Dermis blood vessel endothelial cell (primary cell): ENCODE results near the gene SRP72. TPM values are rescaled to one million over a fixed set of nuclear protein-coding genes. Genes with fewer than 3 reads are reported as not detected.

Experiments used
- DNase-seq: peaks from one replicate; pipeline ENCODE4 v3.0.0; 2010
- total RNA-seq: library from RNA; depleted of rRNA; stranded (reverse); fragments of >200 nt; gene quantifications from 2 replicates; pipeline ENCODE4 v1.2.3, GENCODE V29; 2014

SRP72 gene
- total RNA-seq, 1 donor from 2014 or later = 87.5 TPM

DNA sequence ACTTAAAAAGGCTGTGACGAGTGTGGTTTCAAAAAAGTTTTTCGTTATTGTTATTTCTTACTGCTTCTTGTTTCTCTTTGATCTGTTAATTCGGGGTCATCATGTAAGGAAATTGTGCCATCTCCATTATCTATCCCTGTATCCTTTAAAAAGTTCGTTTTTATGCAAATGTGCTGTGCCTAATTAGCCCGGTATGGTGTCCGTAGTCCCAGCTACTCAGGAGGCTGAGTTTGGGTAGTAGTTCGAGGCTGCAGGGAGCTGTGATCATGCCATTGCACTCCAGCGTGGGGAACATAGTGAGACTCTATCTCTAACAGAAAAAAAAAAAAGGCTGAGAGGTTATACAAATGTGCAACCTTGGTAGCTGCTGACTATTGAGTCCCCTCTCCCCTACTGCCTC is 83.2 kb downstream of the SRP72 start:
- no peak for DNase-seq

DNA sequence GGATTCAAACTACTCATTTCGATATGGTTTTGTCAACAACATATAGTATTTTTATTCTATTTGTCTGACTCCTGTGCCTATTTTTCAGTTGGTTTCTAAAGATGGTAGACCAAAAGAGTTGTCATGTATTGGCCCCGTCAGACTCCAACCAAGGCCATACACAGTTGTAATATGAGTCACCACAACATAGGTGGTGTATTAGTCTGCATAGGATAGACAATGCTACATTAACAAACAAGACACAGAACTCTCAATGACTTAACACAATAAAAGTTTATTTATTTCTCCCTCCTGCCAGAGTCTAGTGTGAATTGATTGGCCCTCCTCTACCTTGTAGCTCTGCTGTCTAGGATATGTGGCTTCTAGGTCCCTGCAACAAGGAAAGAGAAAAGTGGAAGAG is 84.1 kb downstream of the SRP72 start:
- no peak for DNase-seq

DNA sequence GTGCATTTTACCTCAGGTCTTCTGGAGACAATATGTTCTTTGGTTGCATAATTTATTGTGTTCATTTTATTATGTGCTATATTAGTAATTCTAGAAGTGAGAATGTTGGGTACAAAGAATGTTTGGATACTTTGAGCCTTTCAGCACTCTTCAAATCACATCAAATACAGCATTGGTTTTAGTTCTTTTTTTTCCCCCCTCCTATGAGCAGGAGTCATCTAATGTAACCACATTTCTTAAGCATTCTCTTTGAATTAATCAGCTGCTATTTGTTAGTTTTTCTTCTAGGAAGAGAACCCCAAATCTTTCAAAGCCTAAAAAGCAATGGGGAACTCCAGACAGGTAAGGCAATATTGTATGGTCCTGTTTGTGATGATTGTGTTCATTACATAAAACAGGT is 84.9 kb downstream of the SRP72 start:
- DNase-seq = no peak

Other genes starting within 250 kb of the SRP72 start
- gene AASDH, start 80.1 kb upstream of the SRP72 start, total RNA-seq = 10.0 and 14.1 TPM in 2 replicates
- 16.8 and 18.3 TPM in 2 replicates for gene PPAT, start 32.0 kb upstream of the SRP72 start, total RNA-seq
- 25.9 and 92.4 TPM in 2 replicates for gene PAICS, start 31.4 kb upstream of the SRP72 start, total RNA-seq
- not detected in 2 replicates for gene ARL9, start 38.2 kb downstream of the SRP72 start, total RNA-seq
- gene HOPX, start 213.7 kb downstream of the SRP72 start, total RNA-seq = 2.6 and 3.1 TPM in 2 replicates